HG03064 (cell line): ENCODE data around the gene TRIM24.
A peak's percentile ranks its signal among the peaks of the same experiment; 100 is the strongest.
"Not testable (repeated sequence)": the region's sequence is repeated elsewhere in the genome, so short reads cannot be mapped to it uniquely, and the experiment has no call there.

Source experiments
- ATAC-seq: cut with Tn5 transposase; IDR thresholded peaks from one replicate; pipeline ENCODE4 v1.9.1; 2021; ENCODE audit warnings: low read depth; ENCODE audit not compliant: unreplicated experiment

TRIM24 gene

GRCh38 chr7:138459413-138460175, 465 bp upstream of the TRIM24 start:
- ATAC-seq = peak; percentile 70

DNA sequence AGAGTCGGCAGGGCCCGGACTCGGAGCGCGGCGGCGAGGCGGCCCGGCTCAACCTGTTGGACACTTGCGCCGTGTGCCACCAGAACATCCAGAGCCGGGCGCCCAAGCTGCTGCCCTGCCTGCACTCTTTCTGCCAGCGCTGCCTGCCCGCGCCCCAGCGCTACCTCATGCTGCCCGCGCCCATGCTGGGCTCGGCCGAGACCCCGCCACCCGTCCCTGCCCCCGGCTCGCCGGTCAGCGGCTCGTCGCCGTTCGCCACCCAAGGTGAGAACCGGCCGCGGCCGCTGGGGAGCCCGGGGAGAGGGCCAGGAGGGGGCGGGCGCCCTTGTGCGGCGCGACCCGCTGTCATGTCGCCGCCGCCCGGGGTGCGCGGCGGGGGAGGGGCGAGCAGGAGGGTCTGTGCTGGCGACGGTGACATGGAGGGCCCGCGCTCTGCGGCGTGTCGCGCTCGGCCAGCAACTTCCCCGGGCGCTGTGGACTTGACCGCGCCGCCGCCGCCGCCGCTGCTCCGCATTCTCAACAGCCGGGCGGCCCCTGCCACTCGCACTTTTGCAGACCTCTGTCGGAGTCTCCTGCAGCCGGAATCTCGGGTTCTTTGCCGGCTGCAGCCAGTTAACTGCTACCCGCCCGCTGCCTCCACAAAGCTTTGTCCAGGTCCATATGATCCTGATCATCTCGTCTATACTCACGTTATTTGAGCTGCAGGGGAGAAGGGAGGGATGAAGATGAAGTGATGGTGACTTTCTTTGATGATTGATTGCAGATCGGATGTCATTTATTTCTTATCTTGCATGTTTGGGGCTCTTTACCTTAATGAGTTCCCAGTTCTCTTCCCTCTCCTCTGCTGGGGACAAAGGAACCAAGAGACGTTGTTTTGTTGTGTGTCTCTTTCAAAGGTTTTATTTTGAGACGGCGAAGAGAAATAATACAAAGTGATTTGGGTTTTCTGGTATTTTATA, 869 bp downstream of the TRIM24 start:
- ATAC-seq = peak; percentile 36

- not testable (repeated sequence) for ATAC-seq
These were observed 3.2 kb downstream of the TRIM24 start for GRCh38 chr7:138463291-138463618.

DNA sequence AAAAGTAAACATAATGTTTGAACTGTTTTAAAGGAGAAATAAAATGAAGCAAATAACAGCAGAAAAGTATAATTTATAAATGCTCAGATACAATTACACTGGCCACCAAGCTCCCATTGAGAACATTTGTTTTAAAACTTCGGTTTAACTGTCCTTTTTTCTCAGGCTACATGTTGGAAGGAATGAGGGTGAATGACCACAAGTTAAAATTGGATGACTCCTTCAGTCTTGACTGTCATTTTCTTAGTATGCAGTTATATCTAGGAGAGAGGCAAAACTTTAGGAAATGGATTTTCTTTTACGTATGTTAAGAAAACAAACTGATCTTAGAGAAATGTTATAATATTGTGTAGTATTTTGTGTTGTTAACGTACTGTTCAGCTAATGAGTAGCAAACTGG, 5.0 kb downstream of the TRIM24 start:
- no peak for ATAC-seq

DNA sequence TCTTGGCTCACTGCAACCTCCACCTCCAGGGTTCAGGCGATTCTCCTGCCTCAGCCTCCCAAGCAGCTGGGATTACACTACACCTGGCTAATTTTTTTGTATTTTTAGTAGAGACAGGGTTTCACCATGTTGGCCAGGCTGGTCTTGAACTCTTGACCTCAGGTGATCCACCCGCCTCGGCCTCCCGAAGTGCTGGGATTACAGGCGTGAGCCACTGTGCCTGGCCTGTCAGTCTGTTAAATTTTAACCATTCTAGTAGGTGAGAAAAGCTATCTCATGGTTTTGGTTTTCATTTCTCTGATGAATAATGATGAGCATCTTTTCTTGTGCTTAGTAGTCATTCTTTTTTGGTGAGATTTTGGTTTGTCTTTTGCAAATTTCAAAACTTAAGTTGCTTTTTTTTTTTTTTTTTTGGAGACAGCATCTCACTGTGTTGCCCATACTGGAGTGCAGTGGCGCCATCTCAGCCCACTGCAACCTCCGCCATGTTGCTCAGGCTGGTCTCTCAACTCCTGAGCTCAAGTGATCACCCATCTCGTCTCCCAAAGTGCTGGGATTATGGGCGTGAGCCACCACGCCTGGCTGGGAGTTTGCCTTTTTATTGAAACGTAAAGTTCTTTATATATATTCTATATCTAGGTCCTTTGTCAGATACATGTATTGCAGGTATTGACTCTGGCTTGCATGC, 6.2 kb downstream of the TRIM24 start:
- ATAC-seq = peak; percentile 62

GRCh38 chr7:138468244-138469123, 8.4 kb downstream of the TRIM24 start:
- ATAC-seq = no peak

DNA sequence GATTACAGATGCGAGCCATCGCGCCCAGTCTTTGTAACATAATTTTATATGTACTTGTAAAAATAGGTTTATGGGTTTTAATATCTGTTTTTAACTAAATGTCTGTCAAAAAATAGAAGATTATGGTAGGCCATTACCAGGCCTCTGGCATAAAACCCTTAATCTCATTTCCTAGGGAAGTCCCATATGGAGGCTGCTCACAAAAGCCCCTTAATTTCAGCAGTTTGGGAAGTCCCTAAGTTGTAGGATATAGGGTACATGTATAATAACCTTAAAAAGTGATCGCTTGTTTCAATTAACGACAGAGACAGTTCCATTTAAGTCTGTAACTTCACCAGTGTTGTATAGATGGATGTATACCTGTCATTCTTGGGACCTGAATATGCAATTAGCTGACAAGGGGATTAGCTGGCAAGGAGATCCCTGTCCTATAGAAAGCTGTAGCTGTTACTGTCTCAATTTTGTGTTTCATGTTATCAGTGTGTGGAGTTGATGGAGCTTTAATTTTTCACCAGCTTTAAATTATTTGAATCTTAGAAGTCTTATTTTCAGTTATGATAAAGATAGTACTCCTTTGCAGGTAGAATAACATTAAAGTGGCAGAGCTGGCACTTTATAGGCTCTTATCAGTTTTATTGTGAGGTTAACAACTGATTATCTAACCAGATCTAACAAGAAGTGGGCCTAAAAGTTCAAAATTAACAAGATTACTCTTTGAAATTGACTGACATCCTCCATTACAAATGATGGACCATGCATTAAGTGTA, 10.5 kb downstream of the TRIM24 start:
- ATAC-seq = no peak

DNA sequence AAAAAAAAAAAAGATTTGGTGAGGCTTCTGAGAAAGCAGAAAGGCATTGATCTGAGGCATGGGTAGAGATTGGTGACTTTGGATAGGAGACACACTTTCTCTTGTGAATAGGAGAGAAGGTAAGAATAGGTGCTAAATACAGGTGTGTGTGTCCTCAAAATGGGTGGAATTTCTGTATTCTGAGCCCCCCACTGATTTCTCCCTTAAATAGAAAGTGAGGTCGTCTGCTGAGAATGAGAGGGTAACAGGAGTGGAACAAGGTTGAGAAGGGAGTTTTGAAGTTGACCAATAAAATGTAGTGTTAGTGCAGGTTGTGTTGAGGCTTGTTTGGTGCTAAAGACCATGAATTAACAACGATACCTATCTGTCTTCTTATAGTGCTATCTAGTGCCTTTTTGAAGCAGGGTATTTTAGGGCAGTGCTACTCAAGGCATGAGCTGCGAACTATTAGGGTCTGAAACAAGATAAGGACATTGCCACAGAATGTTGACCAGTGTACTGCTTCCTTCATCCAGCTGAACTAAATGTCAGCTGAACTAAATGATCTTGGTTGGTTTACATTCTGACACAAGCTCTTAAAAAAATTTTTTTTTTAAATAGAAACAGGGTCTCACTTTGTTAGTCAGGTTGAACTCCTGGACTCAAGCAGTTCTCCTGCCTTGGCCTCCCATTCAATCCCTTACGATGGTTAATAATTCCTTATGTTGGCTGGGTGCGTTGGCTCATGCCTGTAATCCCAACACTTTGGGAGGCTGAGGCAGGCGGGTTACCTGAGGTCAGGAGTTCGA, 12.4 kb downstream of the TRIM24 start:
- ATAC-seq = no peak

- no peak for ATAC-seq
These were observed 15.3 kb downstream of the TRIM24 start for GRCh38 chr7:138475377-138475776.

DNA sequence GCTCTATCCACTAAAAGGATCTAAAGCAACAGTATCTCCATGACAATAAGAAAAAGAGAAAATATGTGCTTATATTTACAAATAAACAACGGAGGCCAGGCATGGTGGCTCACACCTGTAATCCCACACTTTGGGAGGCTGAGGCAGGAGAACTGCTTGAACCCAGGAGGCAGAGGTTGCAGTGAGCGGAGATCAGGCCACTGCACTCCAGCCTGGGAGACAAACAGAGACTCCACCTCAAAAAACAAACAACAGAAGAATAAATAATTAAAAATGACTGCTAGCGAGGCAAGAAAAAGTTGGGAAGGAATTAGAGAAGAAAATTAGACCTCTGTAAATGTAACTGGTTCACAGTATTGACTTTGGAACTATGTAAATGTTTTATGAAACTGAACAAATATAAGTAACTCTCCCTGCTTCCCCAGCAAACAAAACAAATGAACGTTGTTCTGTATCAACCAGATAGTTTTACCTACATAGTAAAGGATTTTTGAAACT, 17.1 kb downstream of the TRIM24 start:
- no peak for ATAC-seq

GRCh38 chr7:138477581-138477980, 17.5 kb downstream of the TRIM24 start:
- ATAC-seq = no peak

DNA sequence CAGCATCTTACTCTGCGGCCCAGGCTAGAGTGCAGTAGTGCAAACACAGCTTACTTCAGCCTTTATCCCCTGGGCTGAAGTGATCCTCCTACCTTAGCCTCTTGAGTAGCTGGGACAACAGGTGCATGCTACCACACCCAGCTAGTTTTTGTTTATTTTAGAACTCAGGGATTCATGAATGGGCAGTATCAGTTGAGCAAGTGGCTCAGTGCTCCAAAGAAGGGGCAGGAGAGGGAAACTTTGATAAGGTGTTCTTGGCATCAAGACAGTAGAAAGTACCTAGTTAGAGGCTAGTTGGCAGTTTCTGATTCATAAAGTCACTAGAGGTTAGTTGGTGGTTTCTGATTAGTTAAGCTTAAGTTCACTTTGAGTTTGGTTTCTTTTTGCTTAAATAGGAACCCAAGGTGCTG, 18.4 kb downstream of the TRIM24 start:
- peak; percentile 69 for ATAC-seq

- no peak for ATAC-seq
These were observed 20.5 kb downstream of the TRIM24 start for GRCh38 chr7:138480527-138480926.

DNA sequence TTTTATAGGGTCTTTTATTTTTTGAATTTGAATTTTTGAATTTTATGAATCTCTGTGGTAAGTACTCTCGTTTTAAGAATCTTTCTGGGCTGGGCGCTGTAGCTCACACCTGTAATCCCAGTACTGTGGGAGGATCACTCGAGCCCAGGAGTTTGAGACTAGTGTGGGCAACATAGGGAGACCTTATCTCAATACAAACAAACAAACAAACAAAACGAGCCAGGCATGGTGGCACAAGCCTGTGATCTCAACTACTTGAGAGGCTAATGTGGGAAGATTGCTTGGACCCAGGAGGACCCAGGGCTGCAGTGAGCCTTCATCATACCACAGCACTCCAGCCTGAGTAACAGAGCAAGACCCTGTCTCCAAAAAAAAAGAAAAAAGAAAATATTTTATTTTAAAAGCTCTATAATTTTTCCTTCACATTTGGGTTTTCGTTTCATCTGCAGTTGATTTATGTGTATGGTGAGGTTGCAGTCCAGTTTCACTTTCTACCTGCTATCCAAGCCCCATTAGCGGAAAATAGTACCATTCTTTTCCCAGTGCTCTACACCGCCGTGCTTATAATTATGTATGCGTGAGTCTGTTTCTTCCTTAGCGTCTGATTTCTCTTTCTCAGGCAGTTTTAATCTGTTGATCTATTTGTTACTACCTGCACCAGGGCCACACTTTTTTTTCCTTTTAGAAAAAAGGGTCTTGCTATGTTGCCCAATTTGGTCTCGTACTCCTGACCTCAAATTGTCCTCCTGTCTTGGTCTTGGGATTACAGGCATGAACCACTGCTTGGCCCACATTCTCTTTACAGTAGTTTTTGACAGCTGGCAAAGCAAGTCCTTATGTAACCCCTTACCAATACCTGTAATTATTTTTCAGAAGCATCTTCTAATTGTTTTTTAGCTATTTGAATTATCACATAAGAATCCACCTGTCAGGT, 21.7 kb downstream of the TRIM24 start:
- no peak for ATAC-seq

GRCh38 chr7:138483531-138483930, 23.5 kb downstream of the TRIM24 start:
- ATAC-seq = no peak

- not testable (repeated sequence) for ATAC-seq
These were observed 25.4 kb downstream of the TRIM24 start for GRCh38 chr7:138485508-138485907.

DNA sequence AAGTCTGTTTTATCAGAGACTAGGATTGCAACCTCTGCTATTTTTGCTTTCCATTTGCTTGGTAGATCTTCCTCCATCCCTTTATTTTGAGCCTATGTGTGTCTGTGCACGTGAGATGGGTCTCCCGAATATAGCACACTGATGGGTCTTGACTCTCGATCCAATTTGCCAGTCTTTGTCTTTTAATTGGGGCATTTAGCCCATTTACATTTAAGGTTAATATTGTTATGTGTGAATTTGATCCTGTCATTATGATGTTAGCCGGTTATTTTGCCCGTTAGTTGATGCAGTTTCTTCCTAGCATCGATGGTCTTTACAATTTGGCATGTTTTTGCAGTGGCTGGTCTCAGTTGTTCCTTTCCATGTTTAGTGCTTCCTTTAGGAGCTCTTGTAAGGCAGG, 29.1 kb downstream of the TRIM24 start:
- not testable (repeated sequence) for ATAC-seq
